Cardiac muscle cell (in vitro differentiated cells and primary cell): ENCODE results near the gene ZSCAN26. TPM values are rescaled to one million over a fixed set of nuclear protein-coding genes. Genes with fewer than 3 reads are reported as not detected.

Source experiments
- DNase-seq, 2 donors: peaks; one replicate each; pipeline versions ENCODE4 v3.0.0 to v3.0.0-alpha.2; 2010 to 2017; ENCODE audit warnings: low read depth in 1 of 2, low spot score in 1 of 2
- H3K27ac ChIP-seq: fragments of 200-600 bp; sonication (generic); 2 replicates; pipeline ENCODE4 v1.5.1; 2016
- H3K27me3 ChIP-seq: fragments of 200-600 bp; sonication (generic); 2 replicates; pipeline ENCODE4 v1.6.0; 2016; ENCODE audit warnings: control low read depth
- H3K36me3 ChIP-seq: fragments of 200-600 bp; sonication (generic); 2 replicates; pipeline ENCODE4 v1.5.1; 2016; ENCODE audit warnings: control low read depth
- H3K4me1 ChIP-seq: fragments of 200-600 bp; sonication (generic); 2 replicates; pipeline ENCODE4 v1.8.1; 2017; ENCODE audit warnings: low read depth, mild to moderate bottlenecking, mixed run types
- H3K4me3 ChIP-seq: fragments of 200-600 bp; sonication (generic); 2 replicates; pipeline ENCODE4 v1.5.1; 2016; ENCODE audit warnings: mild to moderate bottlenecking
- H3K9me3 ChIP-seq: fragments of 200-600 bp; sonication (generic); 2 replicates; pipeline ENCODE4 v1.5.1; 2017; ENCODE audit warnings: low read depth, mild to moderate bottlenecking, control low read depth
- CTCF ChIP-seq: IDR thresholded peaks from 2 replicates; pipeline ENCODE4 v1.5.1; 2012; ENCODE audit warnings: low read depth, mild to moderate bottlenecking, low read length
- polyA plus RNA-seq: library from polyadenylated mRNA; unstranded; fragments of >200 nt; fragmentation: Nextera tagmentation; extraction: Ambion mirVana; gene quantifications from 2 replicates; pipeline ENCODE4 v1.2.1, GENCODE V29; 2016
- total RNA-seq: library from RNA; depleted of rRNA; stranded (reverse); fragments of >200 nt; gene quantifications from 2 replicates; pipeline ENCODE4 v1.2.3, GENCODE V29; 2016

ZSCAN26 gene
- total RNA-seq = 23.7 and 37.9 TPM in 2 replicates
- polyA plus RNA-seq = 20.2 and 25.3 TPM in 2 replicates

- Histone ChIP-seq H3K9me3 (no peaks in the 10 kb centered on the region), H3K36me3 (peaks cover 3% of the 10 kb centered on the region), H3K4me1 (peaks cover 8% of the 10 kb centered on the region), H3K27me3 (no peaks in the 10 kb centered on the region), H3K4me3 (peak within 1 kb of the TSS; percentile 89), H3K27ac (peak within 1 kb of the TSS; percentile 87)
- peak; percentile 6 for TF ChIP-seq CTCF
- DNase-seq = peak; percentile 87 to 91
These were observed at the start of gene ZSCAN26 for GRCh38 chr6:28266962-28267694. Gene ZSCAN26, plus strand, starts transcription at chr6:28267143. Its CDS starts 4,777 bp downstream, at chr6:28271920.

DNA sequence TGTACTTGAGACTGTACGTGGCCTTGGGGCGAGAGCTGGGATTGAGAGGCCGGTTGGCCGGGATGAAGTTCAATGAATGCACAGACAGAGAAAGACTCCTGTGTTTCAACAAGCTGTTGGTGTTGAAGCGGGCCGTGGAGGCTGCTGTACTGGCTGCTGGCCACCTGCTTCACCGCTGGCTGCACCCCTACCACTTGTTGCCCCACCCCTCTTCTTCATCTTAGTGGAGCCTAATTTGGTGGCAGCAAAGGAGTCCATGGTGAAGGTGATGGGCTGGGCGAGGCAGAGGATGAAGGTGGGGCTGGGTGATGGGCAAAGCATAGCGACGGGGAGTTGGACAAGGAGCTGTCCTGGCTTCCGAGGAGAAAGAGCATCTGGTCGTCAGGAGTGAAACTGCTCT is 49.1 kb upstream of the ZSCAN26 start:
- no peak for TF ChIP-seq CTCF
- Histone ChIP-seq H3K27ac (no peak overlapping the region), H3K4me1 (no peaks in the 10 kb centered on the region), H3K4me3 (no peak overlapping the region), H3K36me3 (no peaks in the 10 kb centered on the region), H3K27me3 (peaks cover 63% of the 10 kb centered on the region), H3K9me3 (no peaks in the 10 kb centered on the region)
- no peak for DNase-seq

DNA sequence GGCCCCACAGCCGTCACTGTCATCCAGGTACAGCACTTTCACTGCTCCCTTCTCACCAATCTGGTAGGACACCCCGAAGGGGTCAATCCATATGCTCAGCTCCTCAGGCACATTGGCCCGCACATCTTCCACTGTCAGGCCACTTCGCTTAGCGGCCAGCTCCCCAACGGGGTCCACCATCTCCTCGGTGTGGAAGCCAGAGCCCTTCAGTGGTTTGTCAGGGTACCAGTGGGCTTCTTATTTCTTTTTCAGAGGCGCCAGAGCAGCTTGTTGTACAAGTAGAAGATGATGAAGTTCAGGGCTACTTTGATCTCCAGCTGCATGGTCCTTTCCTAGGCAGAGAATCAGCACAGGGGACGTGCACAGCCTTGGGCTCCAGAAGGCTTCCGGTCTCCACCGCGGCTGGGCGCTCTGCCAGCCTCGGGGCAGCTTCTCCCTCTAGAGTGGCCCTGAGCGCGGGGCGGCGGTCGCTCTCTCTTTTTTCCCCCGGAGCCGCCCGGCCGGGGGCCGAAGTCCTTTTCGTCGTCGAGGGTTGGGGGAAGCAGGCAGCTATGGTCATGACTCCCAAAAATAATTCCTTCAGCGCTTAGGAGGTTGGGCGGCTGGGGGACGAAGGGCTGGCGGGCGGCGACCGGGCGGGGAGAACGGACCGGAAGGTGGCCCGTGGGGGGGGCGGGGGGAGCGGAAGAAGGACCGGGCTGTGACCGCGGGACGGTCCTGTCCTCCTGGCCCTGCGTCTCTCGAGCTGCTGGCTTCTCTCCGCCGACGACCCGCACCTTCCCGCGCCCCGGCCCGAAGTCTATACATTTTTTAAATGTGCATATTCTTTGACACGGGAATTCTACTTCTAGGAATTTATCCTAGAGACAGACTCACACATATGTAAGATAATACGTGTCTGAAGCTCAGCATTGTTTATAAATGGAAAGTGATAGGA is 48.4 kb upstream of the ZSCAN26 start:
- no peaks in the 10 kb centered on the region for H3K4me1 ChIP-seq
- H3K4me3 ChIP-seq = peak overlapping the region; percentile 51
- peak overlapping the region; percentile 78 for H3K27ac ChIP-seq
- H3K27me3 ChIP-seq = peaks cover 63% of the 10 kb centered on the region
- no peaks in the 10 kb centered on the region for H3K36me3 ChIP-seq
- peak; percentile 72 to 78 for DNase-seq
- TF ChIP-seq CTCF = no peak
- no peaks in the 10 kb centered on the region for H3K9me3 ChIP-seq

DNA sequence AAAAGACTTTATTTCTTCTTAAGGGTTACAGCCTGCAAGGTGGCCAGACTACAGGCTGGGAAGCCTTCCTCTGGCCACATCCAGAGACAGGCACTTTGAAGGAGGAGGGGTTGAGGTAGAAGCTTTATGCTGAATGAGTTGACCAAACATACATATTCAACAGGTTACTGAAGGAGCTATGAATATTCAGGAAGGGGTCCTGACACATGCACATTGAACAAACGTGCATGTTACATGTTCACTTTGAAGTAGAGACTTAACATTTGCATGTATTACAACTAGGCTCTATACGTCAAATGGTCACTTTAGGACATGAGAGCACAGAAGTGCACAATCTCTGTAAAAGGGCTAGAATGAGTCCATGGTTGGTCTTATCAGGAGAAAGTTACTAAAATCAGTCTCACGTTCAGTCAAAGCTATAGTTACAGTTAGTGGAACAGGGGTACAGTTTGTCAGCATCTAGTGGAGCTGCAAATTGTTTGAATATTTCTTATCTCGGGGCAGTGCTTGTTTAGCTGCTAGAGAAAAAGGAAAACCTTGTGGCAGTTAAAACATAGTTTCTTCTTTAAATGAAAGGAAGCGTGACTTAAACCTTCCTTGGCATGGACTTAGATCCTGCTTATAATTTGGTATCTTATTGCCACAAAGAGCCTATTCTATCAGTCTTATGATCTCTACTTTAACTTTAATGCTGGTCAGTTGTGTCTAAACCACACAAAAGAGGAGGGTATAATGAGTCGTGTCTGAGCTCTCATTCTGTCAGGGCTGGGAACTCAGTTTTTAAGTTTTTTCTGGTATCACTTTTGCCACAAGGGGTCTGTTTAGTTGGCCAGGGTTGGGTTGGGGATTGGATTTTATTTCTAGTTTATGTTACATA is 46.4 kb upstream of the ZSCAN26 start:
- Histone ChIP-seq H3K36me3 (no peaks in the 10 kb centered on the region), H3K4me3 (no peak overlapping the region), H3K9me3 (no peaks in the 10 kb centered on the region), H3K4me1 (no peaks in the 10 kb centered on the region), H3K27me3 (peaks cover 50% of the 10 kb centered on the region), H3K27ac (no peak overlapping the region)
- no peak for TF ChIP-seq CTCF
- no peak for DNase-seq
